Vagina (tissue), 2 donors: ENCODE results near the gene ERG28.

Experiments
- CTCF ChIP-seq, 3 experiments: fragments of 450-650 bp in 2 of 3; fragments of 200-600 bp in 1 of 3; sonication (generic) in 1 of 3; IDR thresholded peaks; one replicate each; pipeline ENCODE4 v1.5.1; 2017 to 2019; ENCODE audit warnings: antibody characterized with exemption in 3 of 3, mild to moderate bottlenecking in 2 of 3, moderate library complexity in 2 of 3
- POLR2A ChIP-seq, 2 donors: fragments of 450-650 bp; IDR thresholded peaks; one replicate each; pipeline ENCODE4 v1.6.1; 2017; ENCODE audit warnings: antibody characterized with exemption in 2 of 2, mild to moderate bottlenecking in 2 of 2, moderate library complexity in 2 of 2

DNA sequence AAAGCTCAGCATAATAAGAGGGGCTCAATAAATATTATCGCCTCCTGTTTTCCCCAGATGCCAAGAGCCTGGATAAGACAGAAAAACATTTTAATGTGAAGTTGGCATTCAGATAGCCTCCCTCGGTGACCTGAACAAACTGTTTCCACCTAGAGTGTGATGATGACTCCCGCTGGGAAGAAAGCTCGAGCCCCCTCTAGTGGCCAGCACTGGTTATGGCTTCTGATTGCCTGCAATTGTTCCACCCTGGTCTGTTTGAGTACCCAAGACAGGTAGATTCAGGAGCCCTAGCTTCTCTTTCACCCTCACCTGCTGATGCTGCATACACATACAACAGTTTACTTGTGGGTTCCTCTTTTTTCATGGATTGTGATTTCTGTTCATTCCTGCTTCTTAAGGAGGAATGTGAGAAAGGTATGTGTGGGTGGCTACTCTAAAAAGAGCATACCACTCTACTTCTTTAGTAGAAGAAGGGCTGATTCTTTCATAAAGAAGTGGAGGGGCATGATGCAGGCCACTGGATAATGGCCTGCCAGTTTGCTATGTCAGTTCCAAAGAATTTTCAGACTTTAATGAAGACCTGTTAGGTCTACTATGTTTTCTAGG is 6.4 kb downstream of the ERG28 start:
- peak; percentile 79 to 93 (median 86) for TF ChIP-seq CTCF (IDR thresholded peaks at IDR 0.05)
- no peak for TF ChIP-seq POLR2A (IDR thresholded peaks at IDR 0.05)
